Erythroblast (primary cell): Measurements from ENCODE around the gene HNRNPR.

Source experiments
- GATA1 ChIP-seq: IDR thresholded peaks from 2 replicates; pipeline ENCODE4 v1.6.1; 2011; ENCODE audit warnings: low read depth, mild to moderate bottlenecking, control low read depth, low read length, moderate library complexity
- POLR2A ChIP-seq: IDR thresholded peaks from 2 replicates; pipeline ENCODE4 v1.6.1; 2011; ENCODE audit warnings: mild to moderate bottlenecking, low read length

GRCh38 chr1:23304140-23304620 is 39.9 kb downstream of the HNRNPR start:
- TF ChIP-seq POLR2A (no peak), GATA1 (no peak)
